Measurements from ENCODE around the gene TOPBP1.
A peak's percentile ranks its signal among the peaks of the same experiment; 100 is the strongest.
"Not testable (repeated sequence)": the region's sequence is repeated elsewhere in the genome, so short reads cannot be mapped to it uniquely, and the experiment has no call there.

The TOPBP1 gene

DNA sequence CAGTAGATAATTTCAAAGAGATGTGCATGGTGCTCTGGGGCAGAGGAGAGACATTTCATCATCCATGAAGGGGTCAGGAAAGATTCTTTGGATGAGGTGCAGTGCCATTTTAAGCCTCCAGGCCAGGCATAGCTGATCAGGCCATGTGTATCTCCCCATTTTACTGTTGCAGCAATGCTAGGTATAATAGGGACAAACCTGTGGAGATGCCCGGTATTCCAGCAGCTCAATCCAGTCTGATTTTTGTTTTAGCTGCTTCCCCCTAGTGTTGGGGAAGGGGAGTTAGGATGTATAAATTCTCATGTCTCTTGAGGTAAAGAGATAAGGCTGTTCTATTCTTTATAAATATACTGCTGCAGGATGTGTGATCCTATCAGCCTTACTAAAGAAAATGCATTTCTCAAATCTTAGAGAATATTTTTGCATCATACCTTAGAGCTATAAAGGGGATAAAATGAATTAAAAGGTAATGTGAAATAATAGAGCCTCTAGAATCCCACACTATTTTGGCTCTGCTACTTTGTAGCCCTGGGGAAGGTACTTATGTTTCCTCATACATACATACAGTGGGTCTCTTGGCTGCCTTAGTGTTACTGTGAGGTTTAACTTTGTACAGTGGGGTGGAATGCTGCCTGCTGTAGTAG is 83.1 kb downstream of the TOPBP1 start:
- peak; percentile 44 for DNase-seq
- in situ Hi-C loops (cut with MboI; ENCODE audit: low pct_unique_long_range_greater_than_20kb, low sequenced_read_pairs) = no loop called here

- DNase-seq = no peak
- in situ Hi-C loops (cut with MboI; ENCODE audit: low pct_unique_long_range_greater_than_20kb, low sequenced_read_pairs) = no loop called here
Measured at GRCh38 chr3:133576169-133576568, 85.6 kb downstream of the TOPBP1 start.

DNA sequence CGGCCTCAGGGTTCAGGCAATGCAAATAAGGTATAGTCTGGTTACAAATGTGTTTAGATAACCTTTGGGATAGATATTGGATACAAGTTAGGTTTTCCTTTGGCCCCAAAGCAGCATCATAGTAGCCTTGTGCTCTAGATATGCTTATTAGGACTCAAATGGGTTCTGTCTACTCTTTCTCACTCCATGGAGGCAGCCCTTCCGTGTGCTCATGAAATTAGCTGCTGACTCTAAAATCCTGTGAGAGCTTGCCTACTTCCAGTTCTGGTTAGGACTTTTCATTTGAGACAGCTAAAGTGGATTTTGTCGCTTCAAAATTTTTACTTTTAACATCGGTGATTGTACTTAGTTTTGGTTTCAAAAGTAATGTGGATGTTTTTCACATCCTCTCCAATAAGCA is 86.7 kb downstream of the TOPBP1 start:
- in situ Hi-C loops (cut with MboI; ENCODE audit: low pct_unique_long_range_greater_than_20kb, low sequenced_read_pairs) = no loop called here
- DNase-seq = peak; percentile 32

DNA sequence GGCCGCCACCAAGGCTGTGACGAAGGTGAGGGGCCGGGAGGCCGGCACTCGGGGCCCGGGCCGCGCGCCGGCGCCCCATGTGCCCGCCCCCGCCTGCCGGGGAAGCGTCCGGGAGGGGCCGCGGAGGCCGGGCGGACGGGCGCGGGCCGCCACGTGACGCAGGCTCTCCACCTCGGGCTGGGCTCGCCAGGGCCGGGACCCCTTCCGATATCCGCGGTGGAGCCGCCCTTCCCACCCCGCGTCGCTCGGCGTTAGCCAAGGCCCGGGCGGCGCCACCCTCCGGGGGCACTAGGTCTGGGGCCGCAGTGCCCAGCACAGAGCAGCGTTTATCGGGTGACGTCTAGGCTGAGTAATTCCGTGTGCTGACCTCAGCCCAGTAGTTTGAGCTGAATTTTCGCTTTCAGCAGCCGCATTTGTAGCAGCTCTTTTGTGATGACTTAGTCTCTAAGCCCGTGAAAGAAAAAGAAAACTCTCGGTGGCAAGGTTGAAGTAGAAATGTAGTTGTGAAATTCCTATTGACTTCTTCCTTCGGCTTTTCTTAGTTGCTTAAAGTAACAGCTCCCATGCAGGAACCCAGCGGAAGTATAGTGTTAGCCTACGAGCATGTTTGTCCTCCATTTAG is 87.4 kb downstream of the TOPBP1 start:
- in situ Hi-C loops (cut with MboI; ENCODE audit: low pct_unique_long_range_greater_than_20kb, low sequenced_read_pairs) = no loop called here

DNA sequence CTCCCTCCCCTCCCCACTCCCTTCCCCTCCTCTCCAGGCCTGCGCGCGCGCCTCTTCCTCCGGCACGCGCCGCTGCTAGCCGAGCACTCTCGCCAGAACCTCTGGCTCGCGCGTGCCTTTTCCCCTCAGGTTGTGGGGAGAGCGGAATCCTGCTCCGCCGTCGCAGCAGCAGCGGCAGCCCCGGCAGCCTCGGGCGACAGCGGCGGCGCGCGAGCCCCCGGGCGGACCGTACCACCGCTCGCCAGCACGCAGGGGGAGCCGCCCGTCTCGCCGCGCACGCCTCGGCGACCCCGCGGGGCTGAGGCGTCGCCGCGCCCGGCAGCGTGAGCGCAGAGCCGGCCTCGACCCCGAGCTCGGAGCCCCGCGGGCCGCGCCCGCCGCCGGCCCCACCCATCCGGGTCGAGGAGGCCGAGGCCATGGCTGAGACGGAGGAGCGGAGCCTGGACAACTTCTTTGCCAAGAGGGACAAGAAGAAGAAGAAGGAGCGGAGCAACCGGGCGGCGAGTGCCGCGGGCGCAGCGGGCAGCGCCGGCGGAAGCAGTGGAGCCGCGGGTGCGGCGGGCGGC is 88.0 kb downstream of the TOPBP1 start, which contains the start of gene CDV3:
Gene CDV3 (plus strand): TSS at position 58 of the 566 bp plus-strand sequence. CDS start 359 bp downstream, at position 417.
- in situ Hi-C loops (cut with MboI; ENCODE audit: low pct_unique_long_range_greater_than_20kb, low sequenced_read_pairs) = no loop called here

More for the DNA sequence above, 87.4 kb downstream of the TOPBP1 start:
- peak; percentile 64 for DNase-seq

DNA sequence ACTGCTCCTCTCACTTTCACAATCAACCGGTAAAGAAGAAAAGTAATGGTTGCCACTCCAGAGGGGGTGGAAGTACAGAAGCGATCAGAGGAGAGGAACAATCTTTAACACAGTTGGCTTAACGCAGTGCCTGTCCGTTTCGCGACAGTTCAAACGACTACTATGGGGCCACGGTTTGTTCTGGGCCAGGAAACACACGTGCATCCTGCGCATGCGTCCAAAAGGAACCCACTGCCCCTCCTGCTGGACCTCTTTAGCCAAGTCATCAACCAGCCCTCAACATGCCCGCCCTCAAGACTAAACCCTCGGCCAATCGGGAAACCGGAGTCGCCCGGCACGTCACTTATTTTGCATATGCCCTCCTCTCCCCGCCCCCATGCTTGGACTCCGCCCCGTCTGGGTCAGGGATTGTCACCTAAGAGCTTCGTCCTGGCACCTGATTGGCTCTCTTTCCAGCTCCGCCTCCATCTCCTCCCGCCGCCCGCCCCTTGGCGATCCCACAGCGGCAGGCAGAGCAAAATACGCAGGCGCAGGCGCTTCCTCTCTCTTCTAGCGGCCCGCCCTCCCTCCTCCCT is 88.6 kb downstream of the TOPBP1 start:
- in situ Hi-C loops (cut with MboI; ENCODE audit: low pct_unique_long_range_greater_than_20kb, low sequenced_read_pairs) = no loop called here
- DNase-seq = peak; percentile 100

More for the DNA sequence above, 88.0 kb downstream of the TOPBP1 start, which contains the start of gene CDV3:
- DNase-seq = no peak

- in situ Hi-C loops (cut with MboI; ENCODE audit: low pct_unique_long_range_greater_than_20kb, low sequenced_read_pairs) = no loop called here
Measured at GRCh38 chr3:133572158-133573053, 89.3 kb downstream of the TOPBP1 start.

GRCh38 chr3:133570937-133571320 is 90.8 kb downstream of the TOPBP1 start:
- peak; percentile 52 for DNase-seq
- in situ Hi-C loops (cut with MboI; ENCODE audit: low pct_unique_long_range_greater_than_20kb, low sequenced_read_pairs) = no loop called here

More at GRCh38 chr3:133572158-133573053, 89.3 kb downstream of the TOPBP1 start:
- DNase-seq = peak; percentile 92

DNA sequence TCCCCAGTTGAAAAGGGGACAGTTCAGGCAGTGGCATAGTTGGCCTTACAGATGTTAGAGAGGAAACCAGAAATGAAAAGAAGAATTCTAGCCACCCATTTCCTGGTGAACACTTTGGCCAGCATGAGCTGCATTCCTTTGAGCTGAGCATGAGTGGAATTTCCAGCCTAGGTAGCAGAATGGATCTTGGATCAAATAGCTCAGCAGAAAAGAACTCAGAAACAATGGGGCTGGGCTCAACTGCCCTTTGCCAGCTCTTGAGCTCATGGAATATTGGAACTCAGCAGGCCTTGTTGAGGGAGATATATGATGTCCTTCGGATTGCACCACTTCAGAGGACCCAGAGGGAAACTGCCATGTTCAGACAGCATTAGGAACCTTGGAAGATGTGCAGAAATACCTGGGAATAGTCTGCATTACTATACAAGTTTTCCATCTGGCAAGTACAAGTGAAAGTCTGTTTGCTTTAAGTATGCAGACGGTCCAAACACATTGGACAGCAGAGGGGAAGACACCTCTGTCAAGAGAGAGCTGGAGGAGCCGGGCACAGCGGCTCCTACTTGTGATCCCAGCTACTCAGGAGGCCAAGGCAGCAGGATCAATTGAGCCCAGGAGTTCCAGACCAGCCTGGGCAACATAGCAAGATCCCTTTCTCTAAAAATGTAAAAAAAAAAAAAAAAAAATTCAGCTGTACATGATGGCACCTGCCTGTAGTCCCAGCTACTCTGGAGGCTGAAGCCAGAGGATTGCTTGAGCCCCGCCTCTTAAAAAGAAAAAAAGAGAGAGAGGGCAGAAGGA is 91.4 kb downstream of the TOPBP1 start:
- in situ Hi-C loops (cut with MboI; ENCODE audit: low pct_unique_long_range_greater_than_20kb, low sequenced_read_pairs) = no loop called here
- DNase-seq = no peak

DNA sequence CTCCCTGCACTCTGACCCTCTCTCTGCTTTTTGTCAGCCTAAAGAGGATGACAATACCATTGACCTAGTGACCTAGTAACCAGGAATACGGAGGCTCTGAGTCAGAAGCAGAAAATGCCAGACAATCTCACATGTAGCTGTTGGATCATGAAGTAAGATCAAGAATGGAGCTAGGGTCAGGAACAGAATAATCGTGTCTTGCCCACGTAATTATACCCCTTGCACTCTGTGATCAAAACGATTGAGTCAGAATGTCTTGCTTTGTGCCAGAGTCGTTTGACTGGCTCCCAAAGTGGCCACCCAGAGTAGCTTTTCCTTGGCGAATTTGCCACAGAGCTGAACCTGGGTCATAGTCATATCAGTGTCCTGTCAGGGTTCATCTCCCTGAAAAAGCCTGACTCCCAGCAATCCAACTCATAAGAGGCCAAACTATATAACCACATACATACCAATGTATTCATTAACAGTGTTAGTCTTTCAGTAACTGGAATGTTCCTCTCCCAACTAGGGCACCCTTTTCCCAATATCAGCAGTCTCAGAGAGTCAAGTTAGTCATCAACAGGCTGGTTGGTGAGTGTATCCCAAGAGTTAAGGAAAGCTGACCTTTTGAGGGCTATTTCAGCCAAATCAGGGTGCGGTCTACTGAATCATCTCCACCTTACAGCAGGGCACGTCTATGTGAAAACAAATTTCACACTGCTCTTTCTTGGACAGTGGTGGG is 93.3 kb downstream of the TOPBP1 start:
- no peak for DNase-seq
- in situ Hi-C loops (cut with MboI; ENCODE audit: low pct_unique_long_range_greater_than_20kb, low sequenced_read_pairs) = no loop called here

- in situ Hi-C loops (cut with MboI; ENCODE audit: low pct_unique_long_range_greater_than_20kb, low sequenced_read_pairs) = no loop called here
- DNase-seq = no peak
Measured at GRCh38 chr3:133563816-133564215, 97.9 kb downstream of the TOPBP1 start.

DNA sequence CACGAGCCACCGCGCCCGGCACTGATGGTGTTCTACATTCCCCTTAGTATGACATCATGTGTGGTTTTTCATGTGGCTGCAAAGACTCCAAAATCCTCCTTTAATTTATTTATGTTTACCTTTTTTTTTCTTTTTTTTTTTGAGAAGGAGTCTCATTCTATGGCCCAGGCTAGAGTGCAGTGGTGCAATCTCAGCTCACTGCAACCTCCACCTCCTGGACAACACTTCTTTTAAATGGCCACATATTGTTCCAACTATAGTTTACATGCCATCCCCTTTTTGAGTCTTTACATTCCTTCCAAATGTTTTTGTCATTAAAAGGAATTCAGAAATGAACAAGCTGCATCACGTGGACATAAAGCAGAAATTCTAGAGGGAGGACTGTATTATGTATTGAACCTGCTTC is 98.6 kb downstream of the TOPBP1 start:
- no peak for DNase-seq
- in situ Hi-C loops (cut with MboI; ENCODE audit: low pct_unique_long_range_greater_than_20kb, low sequenced_read_pairs) = no loop called here

GRCh38 chr3:133562376-133562775 is 99.4 kb downstream of the TOPBP1 start:
- no peak for DNase-seq
- in situ Hi-C loops (cut with MboI; ENCODE audit: low pct_unique_long_range_greater_than_20kb, low sequenced_read_pairs) = no loop called here

DNA sequence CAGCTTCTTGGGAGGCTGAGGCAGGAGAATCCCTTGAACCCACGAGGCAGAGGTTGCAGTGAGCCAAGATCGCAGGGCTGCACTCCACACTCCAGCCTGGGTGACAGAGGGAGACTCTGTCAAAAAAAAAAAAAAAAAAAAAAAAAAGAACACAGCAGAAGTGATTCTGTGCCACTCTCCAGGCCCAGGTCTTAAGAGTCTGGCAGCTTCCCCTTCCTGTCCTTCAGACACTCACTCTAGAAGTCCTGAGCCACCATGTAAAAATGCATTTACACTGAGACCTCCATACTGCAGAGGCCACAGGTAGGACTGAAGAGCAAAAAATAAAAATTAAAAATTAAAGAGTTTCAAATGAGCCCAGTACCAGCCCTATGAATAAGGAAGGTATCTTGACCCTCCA is 100.1 kb downstream of the TOPBP1 start:
- in situ Hi-C loops (cut with MboI; ENCODE audit: low pct_unique_long_range_greater_than_20kb, low sequenced_read_pairs) = no loop called here
- no peak for DNase-seq

- DNase-seq; in situ Hi-C loops (cut with MboI; ENCODE audit: low pct_unique_long_range_greater_than_20kb, low sequenced_read_pairs): not testable (repeated sequence)
Measured at GRCh38 chr3:133551589-133551988, 110.2 kb downstream of the TOPBP1 start.
